Kasumi-1 (cell line): ENCODE measurements around the gene DLL1.
A peak's percentile ranks its signal among the peaks of the same experiment; 100 is the strongest.

Source experiments
- DNase-seq, 2 experiments: peaks; one replicate each; lab custom pipeline; 2025; lab: John Stamatoyannopoulos, UW

DLL1 gene

DNA sequence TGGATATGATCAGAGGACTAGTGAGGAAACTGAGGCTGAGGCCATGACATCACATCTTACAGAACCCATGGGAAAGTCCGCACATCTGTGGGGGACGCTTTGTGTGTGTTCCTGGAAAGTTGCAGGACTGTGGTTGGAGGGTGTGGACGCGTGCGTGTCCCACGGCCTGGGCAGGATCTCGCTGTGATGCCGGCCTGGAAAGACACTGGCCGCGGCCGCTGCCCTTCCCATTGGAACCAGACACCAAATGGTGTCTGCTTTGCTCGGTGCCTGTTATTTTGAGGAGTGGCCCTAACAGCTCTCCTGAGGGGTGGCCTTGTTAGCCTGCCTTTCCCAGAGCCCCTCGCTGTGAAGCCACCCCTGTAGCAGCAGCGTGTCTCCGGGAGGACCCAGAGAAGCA, 41.1 kb downstream of the DLL1 start:
- no peak for DNase-seq

DNA sequence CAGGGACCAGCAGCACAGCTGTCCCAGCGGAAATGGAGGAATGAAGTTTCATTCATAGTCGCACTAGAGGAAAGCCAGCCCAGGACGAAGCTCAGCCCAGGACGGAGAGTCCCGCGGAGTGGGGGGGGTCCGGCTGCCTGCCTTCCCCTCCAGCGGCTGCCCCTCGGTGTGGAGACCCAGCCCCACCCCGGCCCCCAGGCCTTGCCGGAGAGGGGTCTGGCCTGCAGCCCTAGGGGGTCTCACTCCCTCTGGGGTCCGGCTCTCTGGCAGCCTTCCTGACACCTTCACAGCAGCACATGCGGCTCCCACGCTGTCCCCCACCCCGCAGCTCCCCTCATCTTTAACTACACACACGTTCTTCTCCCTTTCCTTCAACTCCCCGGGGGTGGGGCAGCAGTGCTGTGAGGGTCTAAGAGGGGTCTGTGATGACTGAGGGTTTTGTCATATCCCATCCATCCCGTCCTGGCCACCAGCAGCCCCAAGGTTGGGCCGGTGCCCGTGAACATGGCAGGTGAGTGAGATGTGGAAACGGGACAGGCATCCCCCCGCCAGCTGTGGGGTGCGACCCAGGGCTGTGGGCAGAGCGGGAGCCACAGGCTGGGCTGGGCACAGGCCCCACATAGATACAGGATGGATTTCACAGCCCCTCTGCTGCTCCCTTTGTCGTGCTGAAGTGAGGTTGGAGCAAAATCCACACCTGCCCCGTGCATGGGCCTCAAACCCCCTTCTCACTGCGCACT, 41.8 kb downstream of the DLL1 start:
- DNase-seq: no peak

DNA sequence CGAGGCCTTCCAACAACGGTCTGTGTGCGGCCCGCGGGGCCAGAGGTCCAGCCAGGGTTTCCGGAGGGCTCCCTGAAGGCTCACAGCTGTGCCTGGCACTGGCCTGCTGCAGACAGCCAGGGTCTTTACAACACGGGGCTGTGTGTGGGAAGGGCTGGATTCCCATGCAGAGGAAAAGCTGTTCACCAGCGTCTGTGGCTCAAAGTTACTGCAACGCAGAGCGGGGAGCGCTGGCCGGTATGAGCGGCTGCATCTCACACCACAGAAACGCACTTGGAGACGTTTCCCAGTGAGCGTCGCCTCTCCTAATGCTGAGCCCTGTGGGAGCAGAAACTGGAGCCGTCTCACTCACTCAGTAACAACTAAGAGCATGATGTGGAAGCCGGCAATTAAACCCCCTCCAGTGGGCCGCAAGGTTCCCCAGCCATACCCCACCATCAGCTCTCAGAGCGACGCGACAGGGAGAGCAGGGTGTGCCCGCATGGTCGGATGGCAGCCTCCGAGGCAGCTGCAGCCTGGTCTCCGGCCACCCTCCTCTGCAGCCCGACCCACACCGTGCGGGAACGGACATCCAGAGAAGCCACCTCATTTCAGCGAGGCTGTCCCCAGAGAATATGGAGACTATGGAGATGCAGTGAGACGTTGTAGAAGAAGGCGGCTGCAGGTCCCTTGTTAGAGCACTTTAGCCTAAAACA, 42.6 kb downstream of the DLL1 start:
- DNase-seq: no peak

DNA sequence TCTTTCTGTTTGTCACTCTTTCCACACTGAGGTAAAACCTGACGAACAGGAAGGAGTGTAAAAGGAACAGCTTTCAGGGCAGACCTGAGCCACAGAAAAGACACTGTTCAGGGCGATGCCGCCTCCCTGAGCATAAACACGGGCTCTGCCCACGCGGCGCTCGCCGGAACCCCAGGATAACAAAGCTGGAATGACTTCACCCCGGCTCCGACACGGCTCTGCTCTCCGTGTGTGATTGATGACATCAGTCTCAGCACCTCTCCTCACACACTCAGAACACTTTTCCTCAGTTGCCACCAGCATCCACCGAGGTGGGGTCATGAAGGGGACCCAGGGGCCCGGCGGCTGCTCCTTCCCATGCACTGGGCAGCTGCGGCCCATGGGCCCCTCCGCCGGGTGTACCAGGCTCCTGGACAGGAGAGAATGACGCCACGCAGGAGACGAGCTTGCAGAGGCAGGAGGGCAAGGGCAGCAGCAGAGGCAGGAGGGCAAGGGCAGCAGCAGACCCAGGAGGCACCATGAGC, 43.6 kb downstream of the DLL1 start:
- no peak for DNase-seq

DNA sequence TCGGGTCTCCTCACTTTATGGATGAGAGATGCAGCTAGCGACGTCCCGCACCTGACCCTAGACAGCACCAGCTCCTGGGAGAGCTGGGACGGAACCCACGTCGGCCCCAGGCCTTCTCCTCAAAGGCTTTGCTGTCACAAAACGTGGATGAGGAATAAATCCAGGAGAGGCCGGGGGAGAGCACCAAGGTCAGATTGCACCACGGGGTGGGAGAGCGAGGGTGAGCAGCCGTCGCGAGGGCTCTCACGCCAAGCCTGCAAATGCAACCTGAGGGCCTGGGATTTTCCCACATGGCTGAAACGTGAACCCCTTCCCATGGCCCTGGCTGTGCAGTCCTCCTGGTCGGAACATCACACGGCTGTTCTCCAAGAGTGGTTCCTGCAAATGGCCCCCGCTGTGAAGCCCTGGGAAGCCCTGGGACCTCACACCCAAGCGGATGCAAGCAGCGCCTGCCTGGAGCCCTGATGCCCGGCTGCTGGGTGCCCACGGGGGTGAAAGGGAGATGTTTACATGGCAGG, 45.3 kb downstream of the DLL1 start:
- no peak for DNase-seq

DNA sequence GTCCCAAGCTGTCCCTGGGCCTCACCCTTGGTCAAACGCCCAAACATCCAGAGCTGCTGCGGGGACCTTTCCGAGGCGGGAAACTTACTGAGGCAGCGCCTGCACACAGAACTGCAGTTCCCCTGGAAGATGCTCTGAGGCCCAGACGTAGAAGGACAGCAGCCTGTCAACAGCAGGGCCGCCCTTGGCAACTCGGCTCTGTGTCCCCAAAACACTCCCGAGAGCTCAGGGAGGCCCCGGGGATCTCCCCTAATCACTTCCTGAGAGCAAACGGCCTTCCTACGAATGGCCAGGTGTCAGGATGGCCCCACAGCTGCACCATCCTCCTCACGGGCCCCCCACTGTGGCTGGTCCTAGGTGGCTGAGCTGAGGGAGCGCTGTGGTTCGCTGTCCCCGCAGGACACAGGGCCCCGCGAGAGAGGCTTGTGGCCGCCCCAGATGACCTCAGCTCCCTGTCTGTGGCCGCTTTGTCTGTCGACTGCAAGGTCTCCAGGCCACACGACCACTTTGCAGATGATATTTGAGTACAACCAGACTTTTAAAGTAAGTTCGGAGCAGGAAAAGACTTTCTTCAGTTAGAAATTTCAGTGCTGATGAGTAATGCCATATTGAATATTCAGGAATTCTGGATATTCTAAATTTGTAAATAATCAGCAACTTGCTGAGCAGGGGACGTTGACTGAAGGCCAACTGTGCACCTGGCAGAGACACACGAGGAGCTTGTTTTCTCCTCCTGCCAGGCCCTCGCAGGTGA, 46.0 kb downstream of the DLL1 start:
- no peak for DNase-seq

DNA sequence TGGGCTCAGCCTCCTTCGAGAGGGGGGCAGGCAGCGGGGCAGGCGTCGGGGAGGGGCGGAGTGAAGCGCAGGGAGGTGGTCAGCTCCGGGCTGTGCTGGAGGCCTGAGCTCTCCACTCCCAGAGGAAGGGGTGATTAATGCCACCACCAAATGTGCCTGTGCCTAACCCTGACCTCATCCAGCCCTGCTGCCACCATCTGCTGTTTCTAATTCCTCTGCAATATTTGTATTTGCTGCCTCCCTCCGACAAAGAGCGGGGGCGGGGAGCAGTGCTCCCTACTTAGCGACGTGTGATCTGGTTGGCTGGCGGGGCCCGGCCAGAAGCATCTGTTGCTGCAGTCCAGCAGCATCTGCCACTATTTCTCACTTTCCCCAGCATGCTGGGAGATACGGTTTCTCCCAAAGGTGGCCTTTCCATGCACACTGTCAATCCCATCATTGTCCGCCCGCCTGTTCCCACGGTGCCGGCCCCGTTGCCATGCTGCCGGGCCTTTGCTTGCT, 47.0 kb downstream of the DLL1 start:
- no peak for DNase-seq

DNA sequence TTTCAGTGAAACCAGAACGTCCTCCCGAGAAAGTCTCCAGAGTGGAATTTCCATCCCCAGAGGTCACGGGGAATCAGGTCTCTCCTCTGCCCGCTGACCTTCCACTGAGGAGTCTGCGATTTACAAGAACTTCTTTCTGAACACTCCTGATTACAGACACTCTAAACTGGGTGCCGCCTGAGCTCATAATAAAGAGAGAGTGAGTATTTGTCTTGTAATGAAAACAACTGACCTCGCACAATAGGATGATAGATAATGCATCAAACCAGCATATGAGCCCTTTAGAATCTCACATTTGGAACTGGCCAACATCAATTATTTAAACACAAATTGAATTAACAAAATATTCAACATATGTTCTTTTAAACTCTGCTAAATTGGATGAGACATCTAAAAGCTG, 47.5 kb downstream of the DLL1 start:
- DNase-seq: no peak

DNA sequence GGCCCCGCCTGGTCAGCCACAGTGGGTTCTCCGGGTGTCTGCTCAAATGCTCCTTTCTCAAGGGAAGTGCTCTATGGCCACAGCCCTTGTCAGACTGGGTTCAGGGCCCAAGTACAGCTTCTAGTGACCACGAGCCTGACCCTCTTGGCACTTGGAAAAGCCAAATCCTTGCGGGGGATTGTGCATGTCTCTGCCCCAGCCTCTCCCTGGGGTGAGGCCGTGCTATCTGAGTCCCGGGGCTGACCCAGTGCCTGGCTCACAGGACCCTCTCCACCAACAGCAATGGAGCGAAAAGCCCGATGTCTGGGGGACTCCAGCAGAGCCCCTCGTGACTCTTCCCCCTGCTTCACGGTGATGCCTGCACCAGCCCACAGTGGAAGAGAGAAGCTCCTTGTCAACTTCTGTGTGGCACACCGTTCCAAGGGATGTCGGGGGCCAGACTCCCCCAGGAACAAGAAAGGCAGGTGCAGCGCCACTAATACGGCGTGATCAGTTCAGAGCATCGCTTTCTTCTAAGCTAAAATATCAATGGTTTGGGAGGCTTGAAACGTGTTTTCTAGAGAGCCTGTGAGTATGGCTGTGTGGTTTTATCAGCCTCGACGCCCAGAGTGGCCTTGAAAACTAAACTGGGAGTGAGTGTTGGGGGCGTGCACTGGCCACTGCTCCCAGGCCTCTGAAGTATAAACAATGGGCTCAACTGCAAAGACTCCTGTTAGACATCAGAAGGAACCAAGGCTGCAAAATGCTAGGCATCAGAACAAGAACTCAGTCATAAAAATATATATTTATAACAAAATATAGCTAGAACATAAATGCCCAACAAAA, 51.9 kb downstream of the DLL1 start:
- DNase-seq: no peak

DNA sequence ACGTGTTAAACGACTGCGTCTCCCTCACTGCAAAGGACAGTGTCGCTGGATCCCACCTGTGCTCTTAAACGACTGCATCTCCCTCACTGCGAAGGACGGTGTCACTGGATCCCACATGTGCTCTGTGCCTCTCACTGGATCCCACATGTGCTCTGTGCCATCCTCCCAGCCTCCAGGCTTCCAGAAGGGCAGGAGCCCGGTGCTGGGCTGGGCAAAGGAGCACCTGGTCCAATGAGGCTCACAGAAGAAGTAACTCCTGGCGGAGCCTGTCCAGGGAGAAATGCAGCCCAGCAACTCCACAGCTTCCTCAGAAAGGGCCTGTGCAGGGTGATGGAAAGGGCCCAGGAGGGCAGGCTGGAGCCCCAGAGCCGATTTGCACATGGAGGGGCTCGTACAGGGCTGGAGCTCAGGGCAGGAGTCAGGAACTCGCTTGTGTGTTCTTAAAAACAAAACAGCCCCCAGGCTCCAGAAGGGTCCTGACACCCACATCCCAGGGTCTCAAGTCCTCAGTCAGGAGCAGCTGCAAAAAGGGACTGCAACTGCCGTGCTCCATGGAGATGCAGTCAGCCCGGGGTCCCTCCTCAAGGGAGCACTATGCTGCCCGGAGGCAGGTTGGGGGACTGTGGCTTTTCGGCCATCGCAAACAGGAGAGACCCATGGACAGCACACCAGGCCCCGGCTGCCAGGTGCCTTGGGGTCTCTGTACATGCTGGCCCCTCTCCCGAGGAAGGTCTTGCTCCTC, 52.7 kb downstream of the DLL1 start:
- DNase-seq: no peak

DNA sequence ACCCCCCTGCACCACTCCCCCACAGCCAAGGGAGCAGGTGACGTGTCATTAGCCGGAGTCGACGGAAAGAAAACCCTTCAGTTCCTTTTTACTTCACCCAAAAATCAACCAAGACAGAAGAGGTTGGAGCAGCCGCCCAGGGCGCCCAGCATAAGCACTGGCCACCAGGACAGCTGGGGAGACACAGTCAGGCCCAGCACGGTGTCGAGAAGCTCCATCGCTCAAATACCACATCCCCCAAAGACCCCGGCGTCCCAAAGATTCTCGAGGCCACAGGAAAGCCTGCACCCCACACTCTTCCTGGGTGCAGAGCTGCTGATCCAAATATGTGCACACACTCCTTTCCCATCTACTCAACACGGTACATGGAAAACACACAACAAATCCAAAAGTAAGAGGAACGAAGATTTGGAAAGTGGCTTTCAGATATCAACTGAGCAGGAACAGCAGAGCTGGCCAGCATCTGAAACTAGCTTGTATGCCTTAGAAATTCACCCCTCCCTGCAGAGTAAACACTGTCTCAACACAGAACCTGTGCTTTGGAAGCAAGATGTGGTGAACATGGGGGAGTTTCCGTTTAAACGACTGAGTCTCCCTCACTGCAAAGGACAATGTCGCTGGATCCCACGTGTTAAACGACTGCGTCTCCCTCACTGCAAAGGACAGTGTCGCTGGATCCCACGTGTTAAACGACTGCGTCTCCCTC, 54.6 kb downstream of the DLL1 start:
- DNase-seq: peak; percentile 43 to 47

DNA sequence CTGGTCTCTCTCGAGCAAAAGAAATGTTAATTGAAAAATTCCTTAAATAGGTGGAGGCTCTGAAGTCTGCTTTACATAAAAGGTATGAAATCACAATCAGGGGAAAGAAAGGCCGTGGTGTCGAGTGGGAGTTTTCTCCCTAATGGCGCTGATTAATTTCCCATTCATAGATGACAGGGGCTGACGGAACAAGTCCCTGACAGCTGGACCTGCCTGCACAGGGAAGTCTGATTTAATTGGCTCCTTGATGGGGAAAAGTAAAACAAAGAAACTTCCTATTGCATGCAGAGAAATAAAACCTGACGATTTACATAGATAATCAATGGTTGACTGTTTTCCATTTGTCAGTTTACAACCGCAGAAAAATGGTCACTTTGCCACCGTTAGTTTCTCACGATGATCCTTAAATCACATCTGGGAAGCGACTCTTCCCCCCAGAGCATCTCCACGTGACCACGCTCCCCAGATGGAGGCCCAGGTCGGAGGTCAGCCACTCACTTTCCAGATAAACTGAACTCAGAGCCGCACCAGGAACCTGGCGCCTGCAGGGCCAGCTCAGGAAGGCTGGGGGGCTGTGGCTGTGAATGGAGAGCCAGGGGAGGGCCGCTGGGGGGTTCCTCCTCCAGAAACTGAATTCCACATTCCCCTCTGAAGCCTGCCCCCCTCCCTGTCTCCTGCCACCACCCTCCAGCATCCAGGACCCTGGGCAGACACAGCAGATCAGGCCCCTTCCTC, 55.3 kb downstream of the DLL1 start:
- no peak for DNase-seq

DNA sequence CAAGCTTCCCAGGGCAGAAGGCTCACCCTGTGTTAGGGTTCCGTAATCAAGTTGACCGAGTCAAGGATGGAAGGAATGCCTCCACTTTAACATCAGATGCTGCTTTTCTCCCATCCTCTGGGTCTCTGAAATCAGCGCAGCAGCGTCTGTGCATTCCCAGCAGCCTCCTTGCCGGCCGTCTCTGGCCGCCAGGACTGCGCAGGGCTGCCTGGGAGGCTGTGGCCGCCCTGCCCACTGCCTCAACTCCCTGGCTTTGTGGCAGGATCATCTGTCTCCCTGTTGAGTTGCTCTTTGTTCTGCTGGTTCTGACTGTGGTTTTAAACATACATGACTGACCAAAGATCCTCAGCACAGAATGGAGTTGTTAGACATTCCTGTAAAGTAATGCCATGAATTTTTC, 56.5 kb downstream of the DLL1 start:
- no peak for DNase-seq

DNA sequence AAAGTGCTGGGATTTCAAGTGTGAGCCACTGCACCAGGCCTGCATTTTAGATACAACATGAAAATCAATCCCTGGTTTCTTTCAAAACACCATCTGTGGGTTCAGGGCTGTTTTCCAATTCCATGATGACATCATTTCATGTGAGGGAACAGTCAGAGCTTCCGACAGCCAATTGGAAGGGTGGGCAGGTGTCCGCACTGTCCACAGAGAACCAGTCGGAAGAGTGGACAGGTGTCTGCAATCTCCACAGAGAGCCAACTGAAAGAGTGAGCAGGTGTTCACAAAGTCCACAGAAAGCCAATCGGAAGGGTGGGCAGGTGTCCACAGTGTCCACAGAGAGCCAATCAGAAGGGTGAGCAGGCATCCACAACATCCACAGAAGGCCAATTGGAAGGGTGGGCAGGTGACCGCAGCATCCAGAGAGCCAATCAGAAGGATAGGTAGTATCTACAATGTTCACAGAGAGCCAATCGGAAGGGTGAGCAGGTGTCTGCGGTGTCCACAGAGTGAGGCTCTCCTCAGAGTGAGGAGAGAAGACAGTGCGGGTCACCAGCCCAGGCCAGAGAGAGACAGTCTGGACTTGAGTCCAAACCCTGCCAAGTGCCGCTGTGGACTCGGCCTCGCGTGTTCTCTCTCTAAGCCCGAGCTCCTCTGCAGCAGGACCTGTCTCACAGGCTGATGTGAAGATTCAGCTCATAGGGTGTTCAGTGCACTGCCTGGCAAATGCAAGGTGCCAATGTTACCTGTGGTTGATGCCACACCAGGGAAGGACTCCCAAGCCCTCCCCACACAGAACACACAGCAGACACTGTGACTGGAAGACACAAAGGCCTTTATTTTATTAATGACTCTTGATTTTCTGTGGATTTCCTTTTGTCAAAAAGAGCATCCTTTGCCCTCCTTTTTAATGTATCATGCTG, 57.3 kb downstream of the DLL1 start:
- no peak for DNase-seq
